K562 (cell line): ENCODE results near the gene RACGAP1. TPM values are rescaled to one million over a fixed set of nuclear protein-coding genes. Genes with fewer than 3 reads are reported as not detected.

Experiments
- ATF7 ChIP-seq: fragments of 450-650 bp; IDR thresholded peaks from 2 replicates; pipeline ENCODE4 v1.7.1; 2014; ENCODE audit warnings: mild to moderate bottlenecking, moderate library complexity
- DACH1 ChIP-seq: fragments of 450-650 bp; IDR thresholded peaks from 2 replicates; pipeline ENCODE4 v1.6.1; 2018; ENCODE audit not compliant: partially characterized antibody
- E4F1 ChIP-seq: fragments of 250-450 bp; sonication (Bioruptor Pico); IDR thresholded peaks from 2 replicates; pipeline ENCODE4 v1.5.0; 2021; ENCODE audit warnings: mild to moderate bottlenecking, borderline replicate concordance
- ELF4 ChIP-seq: fragments of 450-650 bp; formaldehyde crosslinking; IDR thresholded peaks from 2 replicates; pipeline ENCODE4 v1.4.0; 2022; ENCODE audit warnings: missing genetic modification characterization
- HLTF ChIP-seq: fragments of 450-650 bp; IDR thresholded peaks from 2 replicates; pipeline ENCODE4 v1.6.1; 2016
- HMGXB4 ChIP-seq: sonication (generic); formaldehyde crosslinking; IDR thresholded peaks from 2 replicates; pipeline ENCODE4 v1.8.1; 2023; ENCODE audit warnings: mild to moderate bottlenecking, missing genetic modification reagents
- IRF2 ChIP-seq: sonication (generic); formaldehyde crosslinking; IDR thresholded peaks from 2 replicates; pipeline ENCODE4 v1.8.1; 2022; ENCODE audit warnings: mild to moderate bottlenecking, missing genetic modification reagents
- JUND ChIP-seq, 2 experiments: IDR thresholded peaks; 2 replicates in 1 of 2; 3 replicates in 1 of 2; pipeline ENCODE4 v1.6.1; 2011; ENCODE audit warnings: borderline replicate concordance in 2 of 2, low read depth in 2 of 2, low read length in 2 of 2, improper control_type of control experiment in 1 of 2, missing biosample characterization in 1 of 2, missing genetic modification characterization in 1 of 2, missing genetic modification reagents in 1 of 2
- KAT8 ChIP-seq: fragments of 450-650 bp; IDR thresholded peaks from 2 replicates; pipeline ENCODE4 v1.6.1; 2016; ENCODE audit warnings: low read depth, mild to moderate bottlenecking
- NFE2 ChIP-seq: IDR thresholded peaks from 2 replicates; pipeline ENCODE4 v1.6.1; 2014; ENCODE audit warnings: antibody characterized with exemption, low read depth
- PYGO2 ChIP-seq: fragments of 450-650 bp; IDR thresholded peaks from 2 replicates; pipeline ENCODE4 v1.6.1; 2016; ENCODE audit warnings: mild to moderate bottlenecking, missing genetic modification characterization, moderate library complexity, missing compliant biosample characterization
- SIN3A ChIP-seq, 2 experiments: fragments of 150-350 bp in 1 of 2; IDR thresholded peaks; 2 replicates each; pipeline ENCODE4 v1.6.1; 2011 to 2016; ENCODE audit warnings: borderline replicate concordance in 2 of 2, low read depth in 2 of 2, low read length in 2 of 2, mild to moderate bottlenecking in 2 of 2, moderate library complexity in 2 of 2; ENCODE audit not compliant: control insufficient read depth in 1 of 2
- SIRT6 ChIP-seq: IDR thresholded peaks from one replicate; pipeline ENCODE4 v1.6.1; 2012; ENCODE audit warnings: low read depth, mild to moderate bottlenecking, control low read depth, inconsistent platforms, low read length, moderate library complexity
- SNAPC5 ChIP-seq: fragments of 250-450 bp; sonication (Bioruptor Pico); IDR thresholded peaks from 2 replicates; pipeline ENCODE4 v1.8.0; 2021; ENCODE audit warnings: moderate library complexity, mild to moderate bottlenecking, inconsistent platforms
- UBTF ChIP-seq, 2 experiments: IDR thresholded peaks; 2 replicates each; pipeline ENCODE4 v1.6.1; 2012; ENCODE audit warnings: improper control_type of control experiment in 2 of 2, low read depth in 2 of 2, low read length in 2 of 2, borderline replicate concordance in 1 of 2
- ZBTB49 ChIP-seq: sonication (generic); formaldehyde crosslinking; IDR thresholded peaks from 2 replicates; pipeline ENCODE4 v1.8.0; 2022; ENCODE audit warnings: missing genetic modification reagents, mild to moderate bottlenecking, borderline replicate concordance
- ZNF41 ChIP-seq: fragments of 250-450 bp; sonication (Bioruptor Pico); conservative IDR thresholded peaks from 2 replicates; pipeline ENCODE4 v1.4.0; 2020; ENCODE audit warnings: mild to moderate bottlenecking
- ZNF584 ChIP-seq: fragments of 200-800 bp; sonication (Bioruptor generic); IDR thresholded peaks from 2 replicates; pipeline ENCODE4 v1.6.1; 2016; ENCODE audit warnings: low read depth, mild to moderate bottlenecking, missing genetic modification characterization, missing compliant biosample characterization
- ZNF77 ChIP-seq: fragments of 250-450 bp; sonication (Bioruptor Pico); IDR thresholded peaks from 2 replicates; pipeline ENCODE4 v1.5.0; 2020
- polyA plus RNA-seq, 8 experiments: library from polyadenylated mRNA; depleted of rRNA in 4 of 8; stranded (reverse) in 5 of 8; unstranded in 3 of 8; fragments of >200 nt; fragmentation: Nextera tagmentation in 2 of 8; fragmentation: Illumina TruSeq in 1 of 8; extraction: Ambion mirVana in 2 of 8; extraction: Trizol in 1 of 8; gene quantifications; 2 replicates each; pipeline versions ENCODE4 v1.2.1 to v1.2.3, GENCODE V29; 2011 to 2014; ENCODE audit warnings: inconsistent platforms in 1 of 8, missing spikeins in 1 of 8
- total RNA-seq, 7 experiments: library from RNA; depleted of rRNA in 6 of 7; stranded (reverse); fragments of >200 nt in 6 of 7; fragmentation: Illumina TruSeq in 2 of 7; extraction: Trizol in 2 of 7; gene quantifications; 2 replicates each; pipeline versions ENCODE4 v1.2.1 to v1.2.3, GENCODE V29; 2011 to 2021; ENCODE audit warnings: low replicate concordance in 1 of 7

RACGAP1 gene
- total and polyA plus RNA-seq, 9 of the 15 experiments (the other 6 are each of a cell fraction or from before 2014, with no cell fraction given) = 56.4 to 92.9 (median 71.8) TPM

- TF ChIP-seq ZBTB49 (CRISPR knock-in tag) (no peak), HLTF (no peak), E4F1 (CRISPR knock-in tag) (no peak), IRF2 (CRISPR knock-in tag) (no peak), ATF7 (no peak), SIN3A (IDR thresholded peaks at IDR 0.05; ENCODE audit: borderline replicate concordance in 2 of 2, control insufficient read depth in 1 of 2, low read depth in 2 of 2, low read length in 2 of 2) (peak; percentile 47 to 57; a peak in 1 of 4 replicates), SIRT6 (no peak), SNAPC5 (CRISPR knock-in tag) (no peak), HMGXB4 (CRISPR knock-in tag) (no peak), UBTF (IDR thresholded peaks at IDR 0.05; ENCODE audit: borderline replicate concordance in 1 of 2, low read depth in 2 of 2, low read length in 2 of 2) (0 out of 4 replicates have a peak, but pooled peaks of 1 of the 2 experiments have one; percentile 41), NFE2 (no peak), JUND (IDR thresholded peaks at IDR 0.05; ENCODE audit: borderline replicate concordance, low read depth, low read length) (peak; percentile 51; the same call in 1 of the 2 replicates), JUND (tag; IDR thresholded peaks at IDR 0.05; ENCODE audit: borderline replicate concordance, low read depth, low read length) (peak; percentile 59; the same call in 1 of the 3 replicates), PYGO2 (tag) (no peak), DACH1 (peak; percentile 66), ELF4 (CRISPR knock-in tag) (no peak), ZNF584 (CRISPR knock-in tag) (no peak), KAT8 (no peak), ZNF77 (CRISPR knock-in tag) (no peak), ZNF41 (CRISPR knock-in tag) (no peak)
Measured at GRCh38 chr12:49983892-49984291, 41.4 kb downstream of the RACGAP1 start (continued).
